Measurements from ENCODE around the gene NTF3.

Gene NTF3

GRCh38 chr12:5506295-5506694 lies 74.4 kb downstream of the NTF3 start:
- Histone ChIP-seq H3K36me3 (ENCODE audit: low read depth) (no peaks in the 10 kb centered on the region), H3K27ac (ENCODE audit: poor library complexity, severe bottlenecking) (no peak overlapping the region), H3K9me3 (ENCODE audit: severe bottlenecking) (no peaks in the 10 kb centered on the region), H3K4me1 (ENCODE audit: insufficient read depth, poor library complexity, severe bottlenecking) (no peaks in the 10 kb centered on the region), H3K27me3 (ENCODE audit: insufficient read depth, poor library complexity, severe bottlenecking) (peaks cover 10% of the 10 kb centered on the region), H3K4me3 (ENCODE audit: severe bottlenecking) (no peak overlapping the region)
- DNase-seq (ENCODE audit: low spot score) (no peak), ATAC-seq (ENCODE audit: low read depth) (no peak)
- no peak for TF ChIP-seq CTCF (IDR thresholded peaks at IDR 0.05; ENCODE audit: poor library complexity, severe bottlenecking)

- Histone ChIP-seq H3K36me3 (ENCODE audit: low read depth) (no peaks in the 10 kb centered on the region), H3K4me3 (ENCODE audit: severe bottlenecking) (no peak overlapping the region), H3K27ac (ENCODE audit: poor library complexity, severe bottlenecking) (no peak overlapping the region), H3K27me3 (ENCODE audit: insufficient read depth, poor library complexity, severe bottlenecking) (peaks cover 10% of the 10 kb centered on the region), H3K9me3 (ENCODE audit: severe bottlenecking) (no peaks in the 10 kb centered on the region), H3K4me1 (ENCODE audit: insufficient read depth, poor library complexity, severe bottlenecking) (no peaks in the 10 kb centered on the region)
- no peak for DNase-seq (ENCODE audit: low spot score)
- ATAC-seq (ENCODE audit: low read depth), result no peak
- TF ChIP-seq CTCF (IDR thresholded peaks at IDR 0.05; ENCODE audit: poor library complexity, severe bottlenecking), result no peak
Observed at GRCh38 chr12:5506821-5507231, 74.9 kb downstream of the NTF3 start.

- ATAC-seq (ENCODE audit: low read depth) (no peak), DNase-seq (ENCODE audit: low spot score) (no peak)
- Histone ChIP-seq H3K27ac (ENCODE audit: poor library complexity, severe bottlenecking) (no peak overlapping the region), H3K4me1 (ENCODE audit: insufficient read depth, poor library complexity, severe bottlenecking) (no peaks in the 10 kb centered on the region), H3K9me3 (ENCODE audit: severe bottlenecking) (no peaks in the 10 kb centered on the region), H3K27me3 (ENCODE audit: insufficient read depth, poor library complexity, severe bottlenecking) (peaks cover 5% of the 10 kb centered on the region), H3K4me3 (ENCODE audit: severe bottlenecking) (no peak overlapping the region), H3K36me3 (ENCODE audit: low read depth) (no peaks in the 10 kb centered on the region)
- no peak for TF ChIP-seq CTCF (IDR thresholded peaks at IDR 0.05; ENCODE audit: poor library complexity, severe bottlenecking)
Observed at GRCh38 chr12:5507401-5507935, 75.6 kb downstream of the NTF3 start.

- TF ChIP-seq CTCF (IDR thresholded peaks at IDR 0.05; ENCODE audit: poor library complexity, severe bottlenecking), result no peak
- H3K27ac ChIP-seq (ENCODE audit: poor library complexity, severe bottlenecking), result no peak overlapping the region
- H3K36me3 ChIP-seq (ENCODE audit: low read depth), result no peaks in the 10 kb centered on the region
- DNase-seq (ENCODE audit: low spot score) (no peak), ATAC-seq (ENCODE audit: low read depth) (no peak)
- no peaks in the 10 kb centered on the region for H3K4me1 ChIP-seq (ENCODE audit: insufficient read depth, poor library complexity, severe bottlenecking)
- H3K27me3 ChIP-seq (ENCODE audit: insufficient read depth, poor library complexity, severe bottlenecking), result peaks cover 2% of the 10 kb centered on the region
- no peak overlapping the region for H3K4me3 ChIP-seq (ENCODE audit: severe bottlenecking)
- H3K9me3 ChIP-seq (ENCODE audit: severe bottlenecking), result no peaks in the 10 kb centered on the region
Observed at GRCh38 chr12:5507944-5508343, 76.0 kb downstream of the NTF3 start.

- no peak for ATAC-seq (ENCODE audit: low read depth)
- no peaks in the 10 kb centered on the region for H3K36me3 ChIP-seq (ENCODE audit: low read depth)
- no peak for DNase-seq (ENCODE audit: low spot score)
- no peaks in the 10 kb centered on the region for H3K27me3 ChIP-seq (ENCODE audit: insufficient read depth, poor library complexity, severe bottlenecking)
- H3K27ac ChIP-seq (ENCODE audit: poor library complexity, severe bottlenecking), result no peak overlapping the region
- H3K4me1 ChIP-seq (ENCODE audit: insufficient read depth, poor library complexity, severe bottlenecking), result no peaks in the 10 kb centered on the region
- H3K4me3 ChIP-seq (ENCODE audit: severe bottlenecking), result no peak overlapping the region
- H3K9me3 ChIP-seq (ENCODE audit: severe bottlenecking), result no peaks in the 10 kb centered on the region
- TF ChIP-seq CTCF (IDR thresholded peaks at IDR 0.05; ENCODE audit: poor library complexity, severe bottlenecking), result no peak
Observed at GRCh38 chr12:5509102-5509501, 77.2 kb downstream of the NTF3 start.

All from RWPE2 (cell line).